ENCODE results near the gene QSER1.
A peak's percentile ranks its signal among the peaks of the same experiment; 100 is the strongest.

QSER1 gene

DNA sequence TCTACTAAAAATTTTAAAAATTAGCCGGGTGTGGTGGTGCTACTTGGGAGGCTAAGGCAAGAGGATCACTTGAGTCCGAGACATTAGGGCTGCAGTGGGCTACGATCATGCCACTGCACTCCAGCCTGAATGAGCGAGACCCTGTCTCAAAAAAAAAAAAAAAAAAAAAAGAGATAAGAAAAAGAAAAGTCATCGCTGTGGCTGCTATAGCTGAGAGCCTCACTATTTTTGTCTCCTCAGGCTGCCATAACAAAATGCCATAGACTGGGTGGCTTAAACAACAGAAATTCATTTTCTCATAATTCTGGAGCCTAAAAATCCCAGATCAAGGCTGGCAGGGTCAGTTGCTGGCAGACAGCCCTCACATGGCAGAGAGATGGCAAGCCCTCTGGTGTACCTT is 93.0 kb downstream of the QSER1 start:
- in situ Hi-C loops (cut with HindIII; ENCODE audit: low sequenced_read_pairs), result no loop called here
- DNase-seq (ENCODE audit: low read depth, low spot score), result no peak
- TF ChIP-seq, protein P1, sequence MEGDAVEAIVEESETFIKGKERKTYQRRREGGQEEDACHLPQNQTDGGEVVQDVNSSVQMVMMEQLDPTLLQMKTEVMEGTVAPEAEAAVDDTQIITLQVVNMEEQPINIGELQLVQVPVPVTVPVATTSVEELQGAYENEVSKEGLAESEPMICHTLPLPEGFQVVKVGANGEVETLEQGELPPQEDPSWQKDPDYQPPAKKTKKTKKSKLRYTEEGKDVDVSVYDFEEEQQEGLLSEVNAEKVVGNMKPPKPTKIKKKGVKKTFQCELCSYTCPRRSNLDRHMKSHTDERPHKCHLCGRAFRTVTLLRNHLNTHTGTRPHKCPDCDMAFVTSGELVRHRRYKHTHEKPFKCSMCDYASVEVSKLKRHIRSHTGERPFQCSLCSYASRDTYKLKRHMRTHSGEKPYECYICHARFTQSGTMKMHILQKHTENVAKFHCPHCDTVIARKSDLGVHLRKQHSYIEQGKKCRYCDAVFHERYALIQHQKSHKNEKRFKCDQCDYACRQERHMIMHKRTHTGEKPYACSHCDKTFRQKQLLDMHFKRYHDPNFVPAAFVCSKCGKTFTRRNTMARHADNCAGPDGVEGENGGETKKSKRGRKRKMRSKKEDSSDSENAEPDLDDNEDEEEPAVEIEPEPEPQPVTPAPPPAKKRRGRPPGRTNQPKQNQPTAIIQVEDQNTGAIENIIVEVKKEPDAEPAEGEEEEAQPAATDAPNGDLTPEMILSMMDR (IDR thresholded peaks at IDR 0.05; ENCODE audit: low read depth, low read length), result no peak
- H3K4me3 ChIP-seq (ENCODE audit: low read depth, low read length), result no peak overlapping the region

DNA sequence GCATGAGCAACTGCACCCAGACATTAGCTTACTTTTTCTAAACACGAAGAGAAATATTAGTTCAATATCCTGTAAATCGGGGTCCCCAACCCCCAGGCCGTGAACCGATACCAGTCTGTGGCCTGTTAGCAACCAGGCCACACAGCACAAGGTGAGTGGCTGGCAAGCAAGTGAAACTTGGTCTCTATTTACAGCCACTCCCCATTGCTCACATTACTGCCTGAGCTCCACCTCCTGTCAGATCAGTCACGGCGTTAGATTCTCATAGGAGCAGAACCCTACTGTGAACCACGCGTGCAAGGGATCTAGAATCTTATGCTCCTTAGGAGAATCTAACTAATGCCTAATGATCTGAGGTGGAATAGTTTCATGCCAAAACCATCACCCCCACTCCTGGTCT is 95.2 kb downstream of the QSER1 start:
- H3K4me3 ChIP-seq (ENCODE audit: low read depth, low read length), result no peak overlapping the region
- TF ChIP-seq, protein P1 (IDR thresholded peaks at IDR 0.05; ENCODE audit: low read depth, low read length), result no peak
- in situ Hi-C loops (cut with HindIII; ENCODE audit: low sequenced_read_pairs), result no loop called here
- DNase-seq (ENCODE audit: low read depth, low spot score), result no peak

DNA sequence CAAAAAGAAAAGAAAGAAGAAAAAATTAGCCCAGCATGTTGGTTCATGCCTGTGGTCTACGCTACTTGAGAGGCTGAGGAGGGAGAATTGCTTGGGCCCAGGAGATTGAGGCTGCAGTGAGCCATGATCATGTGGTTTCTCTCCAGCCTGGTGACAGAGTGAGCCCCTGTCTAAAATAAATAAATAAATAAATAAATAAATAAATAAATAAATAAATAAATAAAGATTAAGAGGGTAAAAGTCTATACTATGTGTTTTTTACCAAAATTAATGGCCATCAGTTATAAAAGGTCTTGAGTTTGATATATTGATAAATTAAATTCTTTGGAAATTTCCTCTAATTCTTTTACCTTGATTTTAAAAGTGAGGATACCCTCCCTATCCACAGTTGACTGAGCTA is 97.9 kb downstream of the QSER1 start:
- no peak for DNase-seq (ENCODE audit: low read depth, low spot score)
- TF ChIP-seq, protein P1 (IDR thresholded peaks at IDR 0.05; ENCODE audit: low read depth, low read length), result no peak
- in situ Hi-C loops (cut with HindIII; ENCODE audit: low sequenced_read_pairs), result no loop called here
- H3K4me3 ChIP-seq (ENCODE audit: low read depth, low read length), result no peak overlapping the region

GRCh38 chr11:32991427-32991826 is 98.8 kb downstream of the QSER1 start:
- in situ Hi-C loops (cut with HindIII; ENCODE audit: low sequenced_read_pairs), result no loop called here
- TF ChIP-seq, protein P1 (IDR thresholded peaks at IDR 0.05; ENCODE audit: low read depth, low read length), result no peak
- no peak for DNase-seq (ENCODE audit: low read depth, low spot score)
- no peak overlapping the region for H3K4me3 ChIP-seq (ENCODE audit: low read depth, low read length)

GRCh38 chr11:32991898-32992297 is 99.3 kb downstream of the QSER1 start:
- TF ChIP-seq, protein P1 (IDR thresholded peaks at IDR 0.05; ENCODE audit: low read depth, low read length), result no peak
- in situ Hi-C loops (cut with HindIII; ENCODE audit: low sequenced_read_pairs), result no loop called here
- H3K4me3 ChIP-seq (ENCODE audit: low read depth, low read length), result no peak overlapping the region
- no peak for DNase-seq (ENCODE audit: low read depth, low spot score)

- peak; percentile 84 for DNase-seq (ENCODE audit: low read depth, low spot score)
- in situ Hi-C loops (cut with HindIII; ENCODE audit: low sequenced_read_pairs), result no loop called here
- TF ChIP-seq, protein P1 (IDR thresholded peaks at IDR 0.05; ENCODE audit: low read depth, low read length), result no peak
- no peak overlapping the region for H3K4me3 ChIP-seq (ENCODE audit: low read depth, low read length)
Measured at GRCh38 chr11:33000181-33000580, 107.6 kb downstream of the QSER1 start.

DNA sequence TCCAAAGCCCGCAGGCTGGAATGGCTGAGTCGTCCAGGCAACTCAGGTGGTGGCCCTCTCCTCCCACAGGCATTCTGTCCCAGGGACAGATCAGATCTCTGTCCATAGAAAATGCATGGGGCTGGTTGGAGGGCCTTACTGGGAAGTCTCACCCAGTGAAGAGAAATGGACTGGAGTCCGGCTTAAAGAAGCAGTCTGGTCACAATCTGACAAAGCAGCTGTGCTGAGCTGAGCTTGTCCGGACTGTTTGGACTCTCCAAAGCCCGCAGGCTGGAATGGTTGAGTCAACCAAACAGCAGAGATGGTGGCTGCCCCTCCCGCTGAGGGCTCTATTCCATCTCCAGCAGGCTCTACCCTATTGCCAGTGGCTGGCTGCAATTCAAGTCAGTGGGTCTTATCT is 108.7 kb downstream of the QSER1 start:
- no peak overlapping the region for H3K4me3 ChIP-seq (ENCODE audit: low read depth, low read length)
- TF ChIP-seq, protein P1 (IDR thresholded peaks at IDR 0.05; ENCODE audit: low read depth, low read length), result no peak
- in situ Hi-C loops (cut with HindIII; ENCODE audit: low sequenced_read_pairs), result no loop called here
- DNase-seq (ENCODE audit: low read depth, low spot score), result no peak

Measured in astrocyte of the spinal cord (primary cell).